ENCODE results near the gene SEMA3F. TPM values are rescaled to one million over a fixed set of nuclear protein-coding genes. Genes with fewer than 3 reads are reported as not detected.

The SEMA3F gene
- total and polyA plus RNA-seq, 2 donors (not counting 3 experiments of a cell fraction or from before 2014, with no cell fraction given), result 65.8 to 99.1 TPM

DNA sequence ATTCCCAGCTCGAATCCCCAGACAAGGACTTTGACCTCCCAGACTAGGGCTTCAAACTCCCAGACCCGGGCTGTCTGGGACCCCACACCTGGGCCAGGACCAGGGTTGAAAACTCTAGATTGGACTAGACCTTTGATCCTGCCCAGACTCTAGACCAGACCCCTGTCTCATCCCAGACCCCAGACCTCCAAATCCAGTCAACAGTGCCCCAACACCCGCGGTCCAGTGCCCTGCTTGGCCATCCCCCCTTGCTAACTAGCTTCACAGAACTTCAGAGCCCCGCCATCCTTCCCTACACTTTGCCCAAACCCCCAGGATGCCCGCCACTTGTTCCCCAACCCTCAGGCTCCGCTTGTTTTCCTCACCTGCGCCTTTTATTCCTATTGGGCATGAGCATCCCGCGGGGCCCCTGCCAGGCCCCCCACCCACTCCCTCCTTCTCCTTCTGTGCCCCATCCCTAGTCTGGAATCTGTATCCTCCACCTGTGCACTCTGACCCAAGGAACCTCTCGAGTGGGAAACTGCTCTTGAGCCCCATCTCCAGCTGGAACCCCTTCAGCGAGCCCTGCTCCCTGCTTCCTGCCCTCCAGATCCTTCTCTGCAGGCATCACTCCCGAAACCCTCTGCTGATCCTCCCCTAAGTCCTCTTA is 81.5 kb downstream of the SEMA3F start:
- Histone ChIP-seq H3K79me2 (ENCODE audit: control insufficient read depth, insufficient read depth, low read length) (peaks cover 56% of the 10 kb centered on the region), H3K4me1 (ENCODE audit: control insufficient read depth, extremely low read depth, insufficient read depth, low read length) (peaks cover 34% of the 10 kb centered on the region), H3K27ac (ENCODE audit: insufficient read depth, low read depth, low read length) (peak overlapping the region; percentile 60), H4K20me1 (replicated peaks; ENCODE audit: control insufficient read depth, extremely low read depth, insufficient read depth, low read length) (no peaks in the 10 kb centered on the region), H3K9me1 (replicated peaks; ENCODE audit: control insufficient read depth, extremely low read depth, insufficient read depth, low read length) (no peaks in the 10 kb centered on the region), H3K4me2 (ENCODE audit: insufficient read depth, low read length) (peak overlapping the region; percentile 93), H3K36me3 (ENCODE audit: control insufficient read depth in 2 of 2, extremely low read depth in 1 of 2, insufficient read depth in 2 of 2, low read length in 2 of 2) (peaks cover 2 to 7% of the 10 kb centered on the region in 2 experiments), H3K27me3 (ENCODE audit: control insufficient read depth in 2 of 2, insufficient read depth in 2 of 2, low read length in 2 of 2) (no peaks in the 10 kb centered on the region), H3K4me3 (replicated peaks in 1 of 3; ENCODE audit: insufficient read depth in 1 of 3, low read depth in 1 of 3, low read length in 3 of 3) (peak overlapping the region; percentile 80 to 88 (median 81)), H2AFZ (ENCODE audit: low read depth, low read length) (no peak overlapping the region), H3K9me3 (replicated peaks; ENCODE audit: control insufficient read depth, insufficient read depth, low read length) (no peaks in the 10 kb centered on the region), H3K9ac (replicated peaks; ENCODE audit: extremely low read depth, insufficient read depth, low read length) (peak overlapping the region; percentile 91)
- TF ChIP-seq POLR2AphosphoS5 (IDR thresholded peaks at IDR 0.05; ENCODE audit: insufficient read depth, low read depth, low read length) (no peak), POLR2A (IDR thresholded peaks at IDR 0.05; ENCODE audit: low read depth, low read length) (peak; percentile 48), GATA2 (IDR thresholded peaks at IDR 0.05; ENCODE audit: insufficient read depth, insufficient read length, low read depth, low read length) (no peak)
- no peak for FAIRE-seq
- CTCF ChIA-PET, result interaction anchor here (1.5 to 2.4 kb wide), 4 partner anchors 10 to 24 kb away, joined by 12 to 37 read pairs (median 24); no protein-coding TSS in a partner anchor
- BruUV-seq (replicated peaks), result TSS peak; percentile 59
- no peak for DNase-seq (ENCODE audit: low read depth, low spot score)
- POLR2A ChIA-PET, result interaction anchor here (1.8 kb wide), 1 partner anchor 11 kb away, joined by 14 read pairs; no protein-coding TSS in a partner anchor
- dilution Hi-C loops (cut with MboI; ENCODE audit: extremely low pct_ligation_motif_present, low sequenced_read_pairs), result no loop called here
- intact Hi-C loops (cut with micrococcal nuclease), result loop anchor here (5.0 kb wide), 1 partner anchor 79 kb away; the partner anchor contains the start of gene SEMA3F

DNA sequence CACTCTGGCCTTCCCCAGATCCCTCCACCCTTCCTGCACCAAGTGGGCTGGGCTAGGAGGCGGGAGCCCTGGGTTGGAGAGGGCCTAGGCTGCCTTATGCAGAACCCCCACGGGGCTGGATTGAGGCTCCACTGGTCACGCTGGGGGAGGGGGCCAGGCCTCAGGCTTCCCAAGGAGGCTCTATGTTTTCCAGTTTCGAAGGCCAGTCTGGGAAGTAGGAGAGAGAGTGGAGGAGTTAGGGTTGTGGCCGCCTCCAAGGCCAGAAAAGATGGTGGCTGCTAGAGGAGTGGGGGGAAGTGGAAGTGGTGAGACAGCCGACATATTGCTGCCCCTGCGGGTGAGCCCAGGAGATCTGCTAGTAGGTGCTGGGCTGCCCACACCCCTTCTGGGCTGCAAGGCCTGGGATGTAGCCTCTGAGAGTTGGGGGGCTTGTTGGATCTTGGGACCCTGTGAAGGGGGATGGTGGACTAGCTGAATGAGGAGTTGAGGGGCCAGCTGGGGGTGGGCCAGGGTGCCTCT is 82.1 kb downstream of the SEMA3F start:
- Histone ChIP-seq H3K9me1 (replicated peaks; ENCODE audit: control insufficient read depth, extremely low read depth, insufficient read depth, low read length) (no peaks in the 10 kb centered on the region), H2AFZ (ENCODE audit: low read depth, low read length) (no peak overlapping the region), H4K20me1 (replicated peaks; ENCODE audit: control insufficient read depth, extremely low read depth, insufficient read depth, low read length) (no peaks in the 10 kb centered on the region), H3K9ac (replicated peaks; ENCODE audit: extremely low read depth, insufficient read depth, low read length) (peak overlapping the region; percentile 91), H3K4me2 (ENCODE audit: insufficient read depth, low read length) (peak overlapping the region; percentile 93), H3K9me3 (replicated peaks; ENCODE audit: control insufficient read depth, insufficient read depth, low read length) (no peaks in the 10 kb centered on the region), H3K36me3 (ENCODE audit: control insufficient read depth in 2 of 2, extremely low read depth in 1 of 2, insufficient read depth in 2 of 2, low read length in 2 of 2) (peaks cover 2 to 10% of the 10 kb centered on the region in 2 experiments), H3K27me3 (ENCODE audit: control insufficient read depth in 2 of 2, insufficient read depth in 2 of 2, low read length in 2 of 2) (no peaks in the 10 kb centered on the region), H3K4me1 (ENCODE audit: control insufficient read depth, extremely low read depth, insufficient read depth, low read length) (peaks cover 39% of the 10 kb centered on the region), H3K79me2 (ENCODE audit: control insufficient read depth, insufficient read depth, low read length) (peaks cover 62% of the 10 kb centered on the region), H3K4me3 (replicated peaks in 1 of 3; ENCODE audit: insufficient read depth in 1 of 3, low read depth in 1 of 3, low read length in 3 of 3) (peak overlapping the region; percentile 80 to 88 (median 81)), H3K27ac (ENCODE audit: insufficient read depth, low read depth, low read length) (peak overlapping the region; percentile 60)
- dilution Hi-C loops (cut with MboI; ENCODE audit: extremely low pct_ligation_motif_present, low sequenced_read_pairs), result no loop called here
- DNase-seq (ENCODE audit: low read depth, low spot score), result peak; percentile 32
- ChIA-PET POLR2A (interaction anchor here (1.8 kb wide), 1 partner anchor 10 kb away, joined by 14 read pairs; no protein-coding TSS in a partner anchor), CTCF (interaction anchor here (0.6 to 2.4 kb wide), 2 partner anchors 10 to 69 kb away, joined by 4 to 17 read pairs; no protein-coding TSS in a partner anchor)
- FAIRE-seq, result peak; percentile 90
- BruUV-seq (replicated peaks), result no TSS peak
- TF ChIP-seq POLR2AphosphoS5 (IDR thresholded peaks at IDR 0.05; ENCODE audit: insufficient read depth, low read depth, low read length), result no peak
- TF ChIP-seq, protein P1, sequence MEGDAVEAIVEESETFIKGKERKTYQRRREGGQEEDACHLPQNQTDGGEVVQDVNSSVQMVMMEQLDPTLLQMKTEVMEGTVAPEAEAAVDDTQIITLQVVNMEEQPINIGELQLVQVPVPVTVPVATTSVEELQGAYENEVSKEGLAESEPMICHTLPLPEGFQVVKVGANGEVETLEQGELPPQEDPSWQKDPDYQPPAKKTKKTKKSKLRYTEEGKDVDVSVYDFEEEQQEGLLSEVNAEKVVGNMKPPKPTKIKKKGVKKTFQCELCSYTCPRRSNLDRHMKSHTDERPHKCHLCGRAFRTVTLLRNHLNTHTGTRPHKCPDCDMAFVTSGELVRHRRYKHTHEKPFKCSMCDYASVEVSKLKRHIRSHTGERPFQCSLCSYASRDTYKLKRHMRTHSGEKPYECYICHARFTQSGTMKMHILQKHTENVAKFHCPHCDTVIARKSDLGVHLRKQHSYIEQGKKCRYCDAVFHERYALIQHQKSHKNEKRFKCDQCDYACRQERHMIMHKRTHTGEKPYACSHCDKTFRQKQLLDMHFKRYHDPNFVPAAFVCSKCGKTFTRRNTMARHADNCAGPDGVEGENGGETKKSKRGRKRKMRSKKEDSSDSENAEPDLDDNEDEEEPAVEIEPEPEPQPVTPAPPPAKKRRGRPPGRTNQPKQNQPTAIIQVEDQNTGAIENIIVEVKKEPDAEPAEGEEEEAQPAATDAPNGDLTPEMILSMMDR (IDR thresholded peaks at IDR 0.05; ENCODE audit: extremely low read depth in 1 of 2, insufficient read depth in 1 of 2, low read depth in 1 of 2, low read length in 2 of 2), result no peak
- TF ChIP-seq FOS (IDR thresholded peaks at IDR 0.05; ENCODE audit: borderline replicate concordance, insufficient read depth, low read length), result no peak
- TF ChIP-seq, protein P2, sequence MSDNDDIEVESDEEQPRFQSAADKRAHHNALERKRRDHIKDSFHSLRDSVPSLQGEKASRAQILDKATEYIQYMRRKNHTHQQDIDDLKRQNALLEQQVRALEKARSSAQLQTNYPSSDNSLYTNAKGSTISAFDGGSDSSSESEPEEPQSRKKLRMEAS (IDR thresholded peaks at IDR 0.05; ENCODE audit: insufficient read depth, insufficient read length), result no peak
- TF ChIP-seq POLR2A (IDR thresholded peaks at IDR 0.05; ENCODE audit: low read depth, low read length), result no peak
- no peak for TF ChIP-seq EZH2 (IDR thresholded peaks at IDR 0.05; ENCODE audit: borderline replicate concordance, low read depth, low read length, severe bottlenecking)
- no peak for TF ChIP-seq GATA2 (IDR thresholded peaks at IDR 0.05; ENCODE audit: insufficient read depth, insufficient read length, low read depth, low read length)
- TF ChIP-seq JUN (IDR thresholded peaks at IDR 0.05; ENCODE audit: borderline replicate concordance, insufficient read depth, insufficient read length, low read depth), result no peak
- TF ChIP-seq MYC (IDR thresholded peaks at IDR 0.05; ENCODE audit: low read depth, low read length), result no peak
- intact Hi-C loops (cut with micrococcal nuclease), result loop anchor here (5.0 kb wide), 1 partner anchor 80 kb away; the partner anchor contains the start of gene SEMA3F

Data from endothelial cell of umbilical vein (primary cell).